MCF 10A (cell line): ENCODE results near the gene TAF3. TPM values are rescaled to one million over a fixed set of nuclear protein-coding genes. Genes with fewer than 3 reads are reported as not detected.

Experiments
- BruUV-seq: library from RNA; stranded (reverse); fragments of 400-500 nt; replicated peaks from 2 replicates; lab custom pipeline; 2021; lab: Mats Ljungman, UMichigan
- CTCF ChIA-PET: fragments of 300-600 bp; sonication (Branson Sonifier 250); formaldehyde crosslinking; extraction: SDS; loops from one replicate; lab custom pipeline; 2021; ENCODE audit warnings: antibody characterized with exemption, inconsistent platforms; lab: Yijun Ruan, JAX
- POLR2A ChIA-PET: fragments of 300-600, 350-650 bp; sonication (Branson Sonifier 250); formaldehyde crosslinking; extraction: SDS; loops from one replicate; lab custom pipeline; 2020; ENCODE audit warnings: antibody characterized with exemption, inconsistent platforms; lab: Yijun Ruan, JAX
- DNase-seq: peaks from one replicate; pipeline ENCODE4 v3.0.0-alpha.2; 2018; ENCODE audit not compliant: unreplicated experiment
- H3K27ac Mint-ChIP-seq: one replicate; pipeline ENCODE4 v1.8.0; 2022; ENCODE audit warnings: mild to moderate bottlenecking, low read depth, mixed read lengths; ENCODE audit not compliant: unreplicated experiment
- H3K27me3 Mint-ChIP-seq: one replicate; pipeline ENCODE4 v1.8.0; 2022; ENCODE audit warnings: mixed read lengths; ENCODE audit not compliant: insufficient read depth, unreplicated experiment
- H3K36me3 Mint-ChIP-seq: one replicate; pipeline ENCODE4 v1.8.0; 2022; ENCODE audit warnings: mild to moderate bottlenecking, moderate library complexity, mixed read lengths; ENCODE audit not compliant: insufficient read depth, unreplicated experiment
- H3K4me1 Mint-ChIP-seq: one replicate; pipeline ENCODE4 v1.8.0; 2022; ENCODE audit warnings: mixed read lengths; ENCODE audit not compliant: insufficient read depth, unreplicated experiment
- H3K4me3 Mint-ChIP-seq: one replicate; pipeline ENCODE4 v1.8.0; 2022; ENCODE audit warnings: mild to moderate bottlenecking, moderate library complexity, mixed read lengths; ENCODE audit not compliant: unreplicated experiment
- H3K9me3 Mint-ChIP-seq: one replicate; pipeline ENCODE4 v1.8.0; 2022; ENCODE audit warnings: mixed read lengths; ENCODE audit not compliant: unreplicated experiment
- intact Hi-C: fragments of 100-400 bp; cut with micrococcal nuclease; formaldehyde crosslinking; loops from 2 replicates; pipeline ENCODE4 v1.14.1; 2022
- total RNA-seq: library from RNA; stranded (reverse); gene quantifications from 2 replicates; pipeline ENCODE4 v1.2.3, GENCODE V29; 2022
- TF ChIP-seq, protein P1 (sequence below): fragments of 200-600 bp; IDR thresholded peaks from one replicate; pipeline ENCODE4 v1.8.0; 2022; ENCODE audit warnings: antibody characterized with exemption, mild to moderate bottlenecking; ENCODE audit not compliant: unreplicated experiment

TAF3 gene
- total RNA-seq, 1 experiment from 2014 or later, result 9.9 TPM

DNA sequence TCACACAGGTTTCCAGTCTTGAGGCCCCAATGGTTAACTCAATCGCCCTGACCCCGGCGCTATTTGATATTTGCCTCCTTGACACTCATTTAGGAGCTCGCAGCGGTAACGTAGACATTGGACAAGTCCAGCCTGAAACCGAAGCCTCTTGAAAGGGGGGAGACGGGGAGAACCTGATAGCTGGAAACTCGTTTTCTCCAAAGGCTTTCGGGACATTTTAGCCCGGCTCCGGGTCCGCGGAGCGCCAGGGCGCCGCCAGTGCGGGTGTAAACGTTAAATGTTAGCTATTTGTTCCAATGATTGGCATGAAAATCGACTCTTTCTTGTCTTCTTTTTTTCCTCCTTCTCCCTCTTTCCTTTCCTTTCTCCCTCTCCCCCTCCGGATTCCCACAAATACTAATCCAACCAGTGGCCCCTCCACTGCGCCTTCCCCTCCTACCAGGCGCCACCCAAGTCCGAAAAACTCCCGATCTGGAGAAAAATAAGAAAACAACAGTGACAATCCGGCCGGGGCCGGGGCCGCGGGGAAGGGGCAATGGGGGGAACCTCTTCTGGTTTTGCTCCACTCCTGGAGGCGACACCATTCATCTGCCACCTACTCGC lies 219.0 kb downstream of the TAF3 start:
- POLR2A ChIA-PET, result no interaction called here
- H3K36me3 Mint-ChIP-seq, result no peaks in the 10 kb centered on the region
- intact Hi-C loops, result no loop called here

DNA sequence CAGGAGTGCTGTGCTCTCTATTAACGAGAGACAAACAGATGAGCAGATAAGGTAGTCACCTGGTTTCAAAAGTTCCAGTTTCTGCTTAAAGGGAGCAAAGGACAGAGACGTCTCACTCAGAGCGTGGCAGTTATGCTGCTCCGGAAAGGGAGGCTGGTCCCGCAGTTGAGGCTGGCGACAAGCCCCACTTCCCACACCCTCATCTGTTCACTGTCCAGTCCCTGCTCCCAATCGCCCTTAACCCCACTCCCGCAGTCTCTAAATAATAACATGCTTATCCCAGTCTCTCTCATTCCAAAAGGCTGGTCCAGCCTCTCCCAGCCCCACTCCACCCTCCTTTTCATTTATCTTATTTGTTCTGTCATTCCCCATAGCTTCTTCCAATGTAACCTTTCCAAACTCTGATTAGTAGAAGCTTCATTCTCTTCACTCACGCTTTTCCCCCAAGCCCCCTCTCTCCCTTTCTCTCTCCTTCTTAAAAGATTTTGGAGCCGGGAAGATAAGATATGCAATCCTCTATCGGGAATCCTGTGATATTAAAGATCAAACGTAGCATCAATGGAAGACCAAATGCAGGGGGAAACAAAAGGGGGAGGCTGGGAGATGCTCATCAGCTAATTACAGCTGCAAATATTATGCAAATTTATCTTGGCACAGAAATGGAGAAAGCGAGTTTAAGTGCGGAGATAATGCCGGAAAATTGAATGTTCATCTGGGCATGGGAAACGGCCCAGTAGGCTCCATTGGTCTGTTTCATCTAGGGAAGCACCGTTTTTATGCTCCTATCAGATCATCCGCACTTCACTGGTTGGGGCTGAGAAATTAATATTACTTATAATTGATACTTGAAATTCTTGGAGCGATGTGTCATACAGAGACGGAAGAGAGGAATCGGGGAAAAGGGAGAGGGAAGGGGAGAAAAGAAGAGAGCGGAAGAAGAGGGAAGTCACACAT lies 219.9 kb downstream of the TAF3 start:
- peaks cover 53% of the 10 kb centered on the region for H3K27me3 Mint-ChIP-seq
- no peaks in the 10 kb centered on the region for H3K9me3 Mint-ChIP-seq
- POLR2A ChIA-PET, result no interaction called here
- CTCF ChIA-PET, result no interaction called here
- intact Hi-C loops, result no loop called here
- no peak for DNase-seq
- no peaks in the 10 kb centered on the region for H3K36me3 Mint-ChIP-seq
- H3K27ac Mint-ChIP-seq, result no peak overlapping the region
- H3K4me3 Mint-ChIP-seq, result no peak overlapping the region
- TF ChIP-seq, protein P1, sequence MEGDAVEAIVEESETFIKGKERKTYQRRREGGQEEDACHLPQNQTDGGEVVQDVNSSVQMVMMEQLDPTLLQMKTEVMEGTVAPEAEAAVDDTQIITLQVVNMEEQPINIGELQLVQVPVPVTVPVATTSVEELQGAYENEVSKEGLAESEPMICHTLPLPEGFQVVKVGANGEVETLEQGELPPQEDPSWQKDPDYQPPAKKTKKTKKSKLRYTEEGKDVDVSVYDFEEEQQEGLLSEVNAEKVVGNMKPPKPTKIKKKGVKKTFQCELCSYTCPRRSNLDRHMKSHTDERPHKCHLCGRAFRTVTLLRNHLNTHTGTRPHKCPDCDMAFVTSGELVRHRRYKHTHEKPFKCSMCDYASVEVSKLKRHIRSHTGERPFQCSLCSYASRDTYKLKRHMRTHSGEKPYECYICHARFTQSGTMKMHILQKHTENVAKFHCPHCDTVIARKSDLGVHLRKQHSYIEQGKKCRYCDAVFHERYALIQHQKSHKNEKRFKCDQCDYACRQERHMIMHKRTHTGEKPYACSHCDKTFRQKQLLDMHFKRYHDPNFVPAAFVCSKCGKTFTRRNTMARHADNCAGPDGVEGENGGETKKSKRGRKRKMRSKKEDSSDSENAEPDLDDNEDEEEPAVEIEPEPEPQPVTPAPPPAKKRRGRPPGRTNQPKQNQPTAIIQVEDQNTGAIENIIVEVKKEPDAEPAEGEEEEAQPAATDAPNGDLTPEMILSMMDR, result no peak
- no peaks in the 10 kb centered on the region for H3K4me1 Mint-ChIP-seq
- no TSS peak for BruUV-seq

More for the DNA sequence above, 219.0 kb downstream of the TAF3 start:
- Mint-ChIP-seq H3K4me3 (no peak overlapping the region), H3K27ac (no peak overlapping the region), H3K27me3 (peaks cover 44% of the 10 kb centered on the region), H3K4me1 (no peaks in the 10 kb centered on the region), H3K9me3 (no peaks in the 10 kb centered on the region)
- TF ChIP-seq, protein P1, result no peak
- no TSS peak for BruUV-seq
- CTCF ChIA-PET, result interaction anchor here (0.6 kb wide), 1 partner anchor 512 kb away, joined by 4 read pairs; no protein-coding TSS in a partner anchor
- DNase-seq, result no peak

DNA sequence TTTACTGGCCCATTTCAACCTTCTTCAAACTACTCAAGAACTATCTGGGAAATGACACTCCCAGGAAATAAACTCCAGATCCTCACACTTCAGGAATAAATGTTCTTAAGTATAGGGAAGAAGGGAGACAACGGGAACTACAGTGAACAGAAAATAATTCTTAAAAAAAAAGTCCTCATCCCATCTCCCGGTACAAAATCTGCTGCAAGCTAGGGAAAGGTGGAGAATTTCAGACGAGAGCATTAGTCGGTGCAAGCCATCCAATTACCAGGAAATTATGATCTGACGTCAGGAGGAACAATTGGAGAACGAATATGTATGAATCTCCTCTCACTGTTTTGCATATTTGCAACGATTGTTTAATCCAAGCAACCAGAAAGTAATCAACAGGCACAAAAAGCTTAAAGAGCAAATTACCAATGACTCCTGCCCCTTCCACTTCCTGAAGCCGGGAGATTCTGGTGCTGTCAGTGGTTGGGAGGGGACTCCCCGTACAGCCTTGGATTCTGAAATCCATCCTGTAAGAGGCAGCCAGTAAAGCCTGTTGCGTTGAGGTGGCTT lies 221.1 kb downstream of the TAF3 start:
- peaks cover 54% of the 10 kb centered on the region for H3K27me3 Mint-ChIP-seq
- no peaks in the 10 kb centered on the region for H3K9me3 Mint-ChIP-seq
- ChIA-PET CTCF (no interaction called here), POLR2A (no interaction called here)
- DNase-seq, result no peak
- TF ChIP-seq, protein P1, result no peak
- no peaks in the 10 kb centered on the region for H3K4me1 Mint-ChIP-seq
- H3K27ac Mint-ChIP-seq, result no peak overlapping the region
- H3K4me3 Mint-ChIP-seq, result no peak overlapping the region
- BruUV-seq, result no TSS peak
- intact Hi-C loops, result no loop called here
- H3K36me3 Mint-ChIP-seq, result no peaks in the 10 kb centered on the region

DNA sequence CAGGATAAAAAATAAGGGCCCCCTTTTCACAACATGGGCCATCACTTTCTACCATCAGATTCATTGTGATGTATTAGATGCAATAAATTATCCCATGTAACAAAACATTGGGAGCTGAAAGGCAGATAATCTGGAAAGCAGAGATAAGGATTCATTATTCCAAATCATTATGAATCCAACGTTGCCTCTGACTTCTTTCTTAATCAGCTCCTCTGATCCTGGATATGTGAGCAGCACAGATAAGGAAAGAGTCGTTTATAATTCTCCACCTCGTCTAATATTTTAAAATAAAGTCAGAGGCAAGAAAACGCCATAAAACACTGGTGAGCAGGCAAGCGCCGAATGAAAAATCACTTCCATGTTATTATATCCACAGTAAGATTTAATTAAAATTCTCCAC lies 222.3 kb downstream of the TAF3 start:
- no TSS peak for BruUV-seq
- no peak for DNase-seq
- no peaks in the 10 kb centered on the region for H3K9me3 Mint-ChIP-seq
- H3K4me3 Mint-ChIP-seq, result no peak overlapping the region
- H3K27ac Mint-ChIP-seq, result no peak overlapping the region
- CTCF ChIA-PET, result interaction anchor here (1.1 kb wide), 1 partner anchor 12 kb away, joined by 4 read pairs; no protein-coding TSS in a partner anchor
- peaks cover 54% of the 10 kb centered on the region for H3K27me3 Mint-ChIP-seq
- intact Hi-C loops, result no loop called here
- H3K36me3 Mint-ChIP-seq, result no peaks in the 10 kb centered on the region
- POLR2A ChIA-PET, result interaction anchor here (0.6 kb wide), 1 partner anchor 1017 kb away, joined by 3 read pairs; no protein-coding TSS in a partner anchor
- peaks cover 4% of the 10 kb centered on the region for H3K4me1 Mint-ChIP-seq
- TF ChIP-seq, protein P1, result no peak
